ENCODE results near the gene HSF2BP.

Gene HSF2BP

DNA sequence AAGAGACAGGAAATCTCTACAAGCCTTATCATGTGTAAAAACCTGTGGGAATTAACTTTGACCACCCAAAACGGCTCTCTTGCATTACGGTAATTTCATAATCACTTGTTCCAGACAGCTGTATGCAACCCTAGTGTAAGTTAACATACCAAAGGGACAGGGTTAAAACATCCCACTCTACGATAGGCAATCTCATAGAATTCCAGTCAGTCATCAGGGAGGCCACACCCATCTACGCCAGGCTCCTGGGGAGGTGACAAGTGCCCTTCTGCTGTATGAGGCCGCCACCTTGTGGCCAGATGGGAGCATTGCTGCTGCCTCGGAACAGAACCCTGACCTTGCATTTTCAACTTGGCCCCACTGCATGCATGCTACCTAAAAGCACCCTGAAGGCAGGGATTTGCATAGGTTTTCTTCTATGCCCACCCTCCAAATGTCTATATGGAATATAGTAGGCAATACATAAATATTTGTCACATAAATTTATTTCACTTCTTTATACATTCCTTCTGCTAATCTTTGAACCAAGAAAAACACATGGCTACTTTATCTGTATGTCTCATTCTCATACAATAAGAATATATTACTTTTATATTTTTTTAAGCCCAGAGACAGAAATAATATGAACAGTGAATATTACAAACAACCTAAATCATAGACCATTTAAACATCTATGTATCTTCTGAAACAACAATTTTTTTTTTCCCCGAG, 12.6 kb downstream of the HSF2BP start:
- H2BK12ac ChIP-seq (ENCODE audit: low read length): no peak overlapping the region
- no peaks in the 10 kb centered on the region for H3K36me3 ChIP-seq (ENCODE audit: control insufficient read depth in 1 of 2, insufficient read depth in 2 of 2, low read length in 2 of 2)
- H3K4me3 ChIP-seq (ENCODE audit: low read depth, low read length): no peak overlapping the region
- no CpG with 5 or more reads among the region's 7 CpGs for WGBS (ENCODE audit: extremely low coverage, insufficient coverage, insufficient read length)
- H3K23ac ChIP-seq (ENCODE audit: low read length): no peak overlapping the region
- no peaks in the 10 kb centered on the region for H3K79me2 ChIP-seq (ENCODE audit: control insufficient read depth, insufficient read depth, low read length, poor library complexity)
- H3K9ac ChIP-seq (ENCODE audit: low read length): no peak overlapping the region
- H3K79me1 ChIP-seq (ENCODE audit: low read length): peaks cover 3% of the 10 kb centered on the region
- no peak overlapping the region for H3K14ac ChIP-seq (ENCODE audit: low read length)
- H3K18ac ChIP-seq (ENCODE audit: low read length): no peak overlapping the region
- no peaks in the 10 kb centered on the region for H3K9me3 ChIP-seq (ENCODE audit: insufficient read depth, low read depth, low read length)
- no peak overlapping the region for H3K4me2 ChIP-seq (ENCODE audit: low read length)
- no peak overlapping the region for H4K12ac ChIP-seq (ENCODE audit: low read depth, low read length)
- no peak overlapping the region for H2BK120ac ChIP-seq (ENCODE audit: insufficient read depth, low read length, poor library complexity)
- no peak overlapping the region for H3K27ac ChIP-seq (ENCODE audit: low read depth, low read length)
- H4K8ac ChIP-seq (ENCODE audit: low read depth, low read length): no peak overlapping the region
- no peak overlapping the region for H3K4ac ChIP-seq (ENCODE audit: low read depth, low read length)
- no peaks in the 10 kb centered on the region for H3K27me3 ChIP-seq (ENCODE audit: insufficient read depth, low read length)
- peak; percentile 93 to 98 for DNase-seq
- H4K91ac ChIP-seq (ENCODE audit: low read depth, low read length): no peak overlapping the region
- H3K4me1 ChIP-seq (ENCODE audit: control insufficient read depth in 1 of 2, insufficient read depth in 2 of 2, low read length in 2 of 2): peaks cover 0 to 2% of the 10 kb centered on the region in 2 experiments
- H2AFZ ChIP-seq (ENCODE audit: insufficient read depth, low read length, poor library complexity): no peak overlapping the region
- no peak overlapping the region for H2BK5ac ChIP-seq (ENCODE audit: low read depth, low read length, poor library complexity)
- no peak overlapping the region for H2AK5ac ChIP-seq (ENCODE audit: low read length)

DNA sequence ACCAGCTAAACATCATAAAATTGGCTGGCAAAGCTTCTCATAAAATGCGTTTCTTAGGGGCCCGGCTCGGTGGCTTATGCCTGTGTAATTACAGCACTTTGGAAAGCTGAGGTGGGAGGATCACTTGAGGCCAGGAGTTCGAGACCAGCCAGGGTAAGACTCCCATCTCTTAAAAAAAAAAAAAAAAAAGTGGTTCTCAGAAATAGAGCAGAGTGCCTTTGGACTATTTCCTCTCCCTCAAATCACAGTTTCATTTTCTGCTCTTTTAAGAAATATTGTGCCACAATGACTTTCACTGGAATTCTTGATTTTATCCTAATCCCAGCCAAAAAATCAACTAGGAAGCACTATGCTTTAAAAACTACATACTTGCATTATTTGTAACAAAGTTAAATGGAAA, 13.3 kb downstream of the HSF2BP start:
- H3K36me3 ChIP-seq (ENCODE audit: control insufficient read depth in 1 of 2, insufficient read depth in 2 of 2, low read length in 2 of 2): no peaks in the 10 kb centered on the region
- no peak overlapping the region for H2BK12ac ChIP-seq (ENCODE audit: low read length)
- H2AFZ ChIP-seq (ENCODE audit: insufficient read depth, low read length, poor library complexity): no peak overlapping the region
- H3K18ac ChIP-seq (ENCODE audit: low read length): no peak overlapping the region
- no peak overlapping the region for H3K9ac ChIP-seq (ENCODE audit: low read length)
- no peaks in the 10 kb centered on the region for H3K79me2 ChIP-seq (ENCODE audit: control insufficient read depth, insufficient read depth, low read length, poor library complexity)
- H3K4me3 ChIP-seq (ENCODE audit: low read depth, low read length): no peak overlapping the region
- H4K91ac ChIP-seq (ENCODE audit: low read depth, low read length): no peak overlapping the region
- no peak overlapping the region for H3K4ac ChIP-seq (ENCODE audit: low read depth, low read length)
- DNase-seq: peak in 1 of 2 donors; percentile 16
- WGBS (ENCODE audit: extremely low coverage, insufficient coverage, insufficient read length): no CpG with 5 or more reads among the region's 4 CpGs
- peaks cover 0 to 2% of the 10 kb centered on the region in 2 experiments for H3K4me1 ChIP-seq (ENCODE audit: control insufficient read depth in 1 of 2, insufficient read depth in 2 of 2, low read length in 2 of 2)
- no peak overlapping the region for H4K8ac ChIP-seq (ENCODE audit: low read depth, low read length)
- H4K12ac ChIP-seq (ENCODE audit: low read depth, low read length): no peak overlapping the region
- no peak overlapping the region for H3K14ac ChIP-seq (ENCODE audit: low read length)
- no peak overlapping the region for H2AK5ac ChIP-seq (ENCODE audit: low read length)
- no peaks in the 10 kb centered on the region for H3K27me3 ChIP-seq (ENCODE audit: insufficient read depth, low read length)
- H3K4me2 ChIP-seq (ENCODE audit: low read length): no peak overlapping the region
- no peaks in the 10 kb centered on the region for H3K9me3 ChIP-seq (ENCODE audit: insufficient read depth, low read depth, low read length)
- H3K27ac ChIP-seq (ENCODE audit: low read depth, low read length): no peak overlapping the region
- H3K79me1 ChIP-seq (ENCODE audit: low read length): peaks cover 3% of the 10 kb centered on the region
- H2BK120ac ChIP-seq (ENCODE audit: insufficient read depth, low read length, poor library complexity): no peak overlapping the region
- H2BK5ac ChIP-seq (ENCODE audit: low read depth, low read length, poor library complexity): no peak overlapping the region
- no peak overlapping the region for H3K23ac ChIP-seq (ENCODE audit: low read length)

DNA sequence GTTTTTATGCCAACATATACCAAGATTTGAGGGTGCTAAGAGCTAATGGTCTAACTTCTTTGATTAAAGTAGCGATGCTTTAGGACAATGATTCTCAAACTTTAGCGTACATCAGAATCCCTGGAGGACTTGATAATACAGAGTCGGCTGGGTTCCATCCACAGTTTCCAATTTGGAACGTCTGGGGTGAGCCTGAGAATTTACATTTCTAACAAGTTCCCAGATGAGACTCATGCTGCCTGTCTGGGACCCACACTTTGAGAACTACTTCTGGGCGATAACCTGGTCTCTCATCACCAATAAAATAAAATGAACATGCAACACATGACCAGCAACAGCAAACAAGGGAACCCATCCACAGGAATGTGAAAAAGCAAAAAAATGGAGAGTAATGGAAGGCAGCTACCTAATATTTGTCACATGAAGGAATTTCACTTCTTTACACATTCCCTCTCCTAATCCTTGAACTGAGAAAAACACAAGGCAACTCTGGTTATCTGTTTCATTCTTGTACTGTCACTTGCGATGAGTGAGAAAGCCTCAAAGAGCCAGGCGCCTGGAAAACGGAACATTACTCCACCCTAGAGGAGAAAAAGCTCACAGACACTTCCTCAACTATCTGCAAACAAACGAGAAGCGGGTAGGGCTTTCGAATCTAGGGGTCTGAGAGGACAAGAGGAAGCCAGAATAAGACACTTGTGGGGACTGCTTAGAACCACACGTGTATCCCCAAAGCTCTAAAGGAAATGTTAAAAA, 14.0 kb downstream of the HSF2BP start:
- Histone ChIP-seq H3K14ac (ENCODE audit: low read length) (no peak overlapping the region), H3K79me2 (ENCODE audit: control insufficient read depth, insufficient read depth, low read length, poor library complexity) (no peaks in the 10 kb centered on the region), H4K12ac (ENCODE audit: low read depth, low read length) (no peak overlapping the region), H2BK12ac (ENCODE audit: low read length) (peak overlapping the region; percentile 27), H3K4ac (ENCODE audit: low read depth, low read length) (no peak overlapping the region), H2BK120ac (ENCODE audit: insufficient read depth, low read length, poor library complexity) (no peak overlapping the region), H2AK5ac (ENCODE audit: low read length) (no peak overlapping the region), H3K36me3 (ENCODE audit: control insufficient read depth in 1 of 2, insufficient read depth in 2 of 2, low read length in 2 of 2) (no peaks in the 10 kb centered on the region), H2BK5ac (ENCODE audit: low read depth, low read length, poor library complexity) (no peak overlapping the region), H4K91ac (ENCODE audit: low read depth, low read length) (no peak overlapping the region), H3K79me1 (ENCODE audit: low read length) (peaks cover 3% of the 10 kb centered on the region), H3K9me3 (ENCODE audit: insufficient read depth, low read depth, low read length) (no peaks in the 10 kb centered on the region), H4K8ac (ENCODE audit: low read depth, low read length) (no peak overlapping the region), H3K18ac (ENCODE audit: low read length) (no peak overlapping the region), H3K27ac (ENCODE audit: low read depth, low read length) (no peak overlapping the region), H2AFZ (ENCODE audit: insufficient read depth, low read length, poor library complexity) (no peak overlapping the region), H3K9ac (ENCODE audit: low read length) (no peak overlapping the region), H3K4me2 (ENCODE audit: low read length) (no peak overlapping the region), H3K27me3 (ENCODE audit: insufficient read depth, low read length) (no peaks in the 10 kb centered on the region), H3K4me3 (ENCODE audit: low read depth, low read length) (no peak overlapping the region), H3K23ac (ENCODE audit: low read length) (no peak overlapping the region), H3K4me1 (ENCODE audit: control insufficient read depth in 1 of 2, insufficient read depth in 2 of 2, low read length in 2 of 2) (peaks cover 0 to 2% of the 10 kb centered on the region in 2 experiments)
- no CpG with 5 or more reads among the region's 12 CpGs for WGBS (ENCODE audit: extremely low coverage, insufficient coverage, insufficient read length)
- peak; percentile 80 to 90 for DNase-seq

DNA sequence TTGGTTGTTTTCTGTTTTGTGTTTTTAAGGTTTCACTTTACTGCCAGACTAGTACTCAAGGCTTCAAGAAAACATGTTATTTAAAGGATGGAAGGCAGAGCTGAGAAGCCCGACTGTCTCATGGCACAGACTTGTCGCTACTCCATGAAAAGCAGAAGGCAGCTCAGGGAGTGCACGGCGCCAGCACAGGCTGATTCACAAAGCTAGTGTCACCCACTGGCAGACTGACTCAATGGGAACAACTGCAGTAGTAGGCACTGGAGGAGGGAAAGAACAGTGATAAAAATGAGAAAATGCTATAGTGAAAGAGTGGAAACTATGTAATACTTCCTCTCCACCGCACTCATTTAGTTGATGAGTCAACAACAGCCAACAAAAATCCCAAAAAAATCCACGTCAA, 14.7 kb downstream of the HSF2BP start:
- no peak overlapping the region for H3K9ac ChIP-seq (ENCODE audit: low read length)
- H2BK120ac ChIP-seq (ENCODE audit: insufficient read depth, low read length, poor library complexity): no peak overlapping the region
- no peak overlapping the region for H3K23ac ChIP-seq (ENCODE audit: low read length)
- no peak overlapping the region for H3K4ac ChIP-seq (ENCODE audit: low read depth, low read length)
- no peaks in the 10 kb centered on the region for H3K36me3 ChIP-seq (ENCODE audit: control insufficient read depth in 1 of 2, insufficient read depth in 2 of 2, low read length in 2 of 2)
- H3K4me3 ChIP-seq (ENCODE audit: low read depth, low read length): no peak overlapping the region
- H2AFZ ChIP-seq (ENCODE audit: insufficient read depth, low read length, poor library complexity): no peak overlapping the region
- no peak overlapping the region for H3K18ac ChIP-seq (ENCODE audit: low read length)
- peak overlapping the region; percentile 88 for H2BK12ac ChIP-seq (ENCODE audit: low read length)
- H4K12ac ChIP-seq (ENCODE audit: low read depth, low read length): no peak overlapping the region
- no peaks in the 10 kb centered on the region for H3K27me3 ChIP-seq (ENCODE audit: insufficient read depth, low read length)
- H2BK5ac ChIP-seq (ENCODE audit: low read depth, low read length, poor library complexity): no peak overlapping the region
- H3K79me1 ChIP-seq (ENCODE audit: low read length): peaks cover 3% of the 10 kb centered on the region
- peak overlapping the region; percentile 81 for H4K91ac ChIP-seq (ENCODE audit: low read depth, low read length)
- H3K4me1 ChIP-seq (ENCODE audit: control insufficient read depth in 1 of 2, insufficient read depth in 2 of 2, low read length in 2 of 2): peaks cover 0 to 2% of the 10 kb centered on the region in 2 experiments
- H3K27ac ChIP-seq (ENCODE audit: low read depth, low read length): no peak overlapping the region
- peak in 1 of 2 donors; percentile 33 for DNase-seq
- H3K9me3 ChIP-seq (ENCODE audit: insufficient read depth, low read depth, low read length): no peaks in the 10 kb centered on the region
- no peak overlapping the region for H3K4me2 ChIP-seq (ENCODE audit: low read length)
- no peaks in the 10 kb centered on the region for H3K79me2 ChIP-seq (ENCODE audit: control insufficient read depth, insufficient read depth, low read length, poor library complexity)
- no peak overlapping the region for H3K14ac ChIP-seq (ENCODE audit: low read length)
- no peak overlapping the region for H4K8ac ChIP-seq (ENCODE audit: low read depth, low read length)
- WGBS (ENCODE audit: extremely low coverage, insufficient coverage, insufficient read length): no CpG with 5 or more reads among the region's 6 CpGs
- no peak overlapping the region for H2AK5ac ChIP-seq (ENCODE audit: low read length)
